H1 (cell line): ENCODE results near the gene OSBP2. TPM values are rescaled to one million over a fixed set of nuclear protein-coding genes. Genes with fewer than 3 reads are reported as not detected.

Source experiments
- polyA plus RNA-seq, 7 experiments: library from polyadenylated mRNA; depleted of rRNA in 3 of 7; stranded (reverse) in 5 of 7; unstranded in 2 of 7; fragments of >200 nt in 5 of 7; fragments of 200-250 nt in 2 of 7; gene quantifications; 1 replicate in 5 of 7; 2 replicates in 1 of 7; 4 replicates in 1 of 7; pipeline versions ENCODE4 v1.2.1 to v1.2.3, GENCODE V29; 2011 to 2013; ENCODE audit warnings: missing spikeins in 2 of 7, mixed read lengths in 2 of 7
- total RNA-seq: library from RNA; stranded (reverse); fragmentation: NEBNext Ultra II Directional; extraction: Animal tissue kit (Norgen Biotek cat#: 25700); gene quantifications from 2 replicates; pipeline ENCODE4 v1.2.1, GENCODE V29; 2021
- TF ChIP-seq, protein P1 (sequence below): IDR thresholded peaks from 2 replicates; pipeline ENCODE4 v1.6.1; 2011; ENCODE audit warnings: low read depth, mild to moderate bottlenecking, low read length; ENCODE audit not compliant: insufficient read depth

The OSBP2 gene
- total and polyA plus RNA-seq, 2 of the 8 experiments (the other 6 are each of a cell fraction or from before 2014, with no cell fraction given) = 3.4 to 3.7 TPM

DNA sequence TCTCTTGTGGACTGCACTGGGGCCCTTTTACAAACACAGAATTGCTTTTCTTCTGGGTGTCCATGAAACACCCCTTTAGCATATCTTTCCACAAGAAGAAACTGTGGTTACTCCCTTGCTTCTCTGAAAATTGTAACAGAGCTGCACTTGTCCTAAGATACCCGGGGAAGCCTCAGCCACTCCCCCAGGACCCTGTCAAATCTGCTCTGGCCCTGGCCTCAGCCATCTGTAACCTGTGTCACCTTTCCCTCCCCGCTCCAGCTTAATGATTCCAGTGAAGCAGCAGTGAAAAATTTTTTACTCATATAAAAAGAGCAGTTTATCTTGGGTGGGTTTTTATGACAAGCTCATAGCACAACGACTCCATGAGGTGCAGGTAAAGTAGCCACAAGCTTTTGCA is 23.6 kb upstream of the OSBP2 start (continued):
- TF ChIP-seq, protein P1, sequence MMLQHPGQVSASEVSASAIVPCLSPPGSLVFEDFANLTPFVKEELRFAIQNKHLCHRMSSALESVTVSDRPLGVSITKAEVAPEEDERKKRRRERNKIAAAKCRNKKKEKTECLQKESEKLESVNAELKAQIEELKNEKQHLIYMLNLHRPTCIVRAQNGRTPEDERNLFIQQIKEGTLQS = no peak
